GM23338 (cell line): ENCODE measurements around the gene CYBC1. TPM values are rescaled to one million over a fixed set of nuclear protein-coding genes. Genes with fewer than 3 reads are reported as not detected.

Experiments
- ATAC-seq: fragments of 200-7000 bp; cut with Tn5 transposase; 3 replicates; pipeline ENCODE4 v1.9.1; 2020
- DNase-seq: peaks from one replicate; pipeline ENCODE4 v3.0.0-alpha.2; 2015; ENCODE audit warnings: low spot score
- H2AFZ ChIP-seq: fragments of 200-600 bp; sonication (generic); 2 replicates; pipeline ENCODE4 v1.8.0; 2016; ENCODE audit warnings: antibody characterized with exemption, mild to moderate bottlenecking, moderate library complexity
- H3F3A ChIP-seq: fragments of 200-600 bp; sonication (generic); replicated peaks from 2 replicates; pipeline ENCODE4 v1.8.0; 2017; ENCODE audit warnings: antibody characterized with exemption, mixed run types, low read depth
- H3K27ac ChIP-seq: fragments of 200-600 bp; sonication (generic); 2 replicates; pipeline ENCODE4 v1.6.1; 2016; ENCODE audit warnings: low read depth
- H3K27me3 ChIP-seq: fragments of 200-600 bp; sonication (generic); 2 replicates; pipeline ENCODE4 v1.8.0; 2016; ENCODE audit warnings: mild to moderate bottlenecking, mixed run types, moderate library complexity; ENCODE audit not compliant: insufficient read depth
- H3K36me3 ChIP-seq: fragments of 200-600 bp; sonication (generic); 2 replicates; pipeline ENCODE4 v1.8.0; 2016; ENCODE audit warnings: mild to moderate bottlenecking; ENCODE audit not compliant: insufficient read depth
- H3K4me1 ChIP-seq: fragments of 200-600 bp; sonication (generic); 2 replicates; pipeline ENCODE4 v1.8.0; 2016; ENCODE audit warnings: mild to moderate bottlenecking, moderate library complexity; ENCODE audit not compliant: insufficient read depth
- H3K4me2 ChIP-seq: fragments of 200-600 bp; sonication (generic); 2 replicates; pipeline ENCODE4 v1.7.1; 2017; ENCODE audit warnings: mixed run types
- H3K4me3 ChIP-seq: fragments of 200-600 bp; sonication (generic); 2 replicates; pipeline ENCODE4 v1.6.1; 2016; ENCODE audit warnings: mixed run types
- H3K79me2 ChIP-seq: fragments of 200-600 bp; sonication (generic); replicated peaks from 2 replicates; pipeline ENCODE4 v1.8.0; 2017; ENCODE audit warnings: mild to moderate bottlenecking; ENCODE audit not compliant: insufficient read depth
- H3K9me2 ChIP-seq: fragments of 200-600 bp; sonication (generic); 2 replicates; pipeline ENCODE4 v1.8.0; 2017; ENCODE audit not compliant: insufficient read depth
- H4K20me1 ChIP-seq: fragments of 200-600 bp; sonication (generic); replicated peaks from 2 replicates; pipeline ENCODE4 v1.8.0; 2017; ENCODE audit warnings: mild to moderate bottlenecking; ENCODE audit not compliant: insufficient read depth
- H3K27ac Mint-ChIP-seq: 2 replicates; pipeline ENCODE4 v1.8.0; 2020; ENCODE audit warnings: inconsistent platforms, mild to moderate bottlenecking, moderate library complexity, mixed read lengths
- H3K27me3 Mint-ChIP-seq: 3 replicates; pipeline ENCODE4 v1.8.0; 2022; ENCODE audit warnings: low read depth, mild to moderate bottlenecking, moderate library complexity, mixed read lengths, inconsistent platforms; ENCODE audit not compliant: insufficient read depth, poor library complexity
- H3K36me3 Mint-ChIP-seq: 3 replicates; pipeline ENCODE4 v1.8.0; 2021; ENCODE audit warnings: low read depth, mild to moderate bottlenecking, inconsistent platforms, moderate library complexity, mixed read lengths
- H3K4me1 Mint-ChIP-seq: 3 replicates; pipeline ENCODE4 v1.8.0; 2020; ENCODE audit warnings: mild to moderate bottlenecking, inconsistent platforms, mixed read lengths
- H3K4me3 Mint-ChIP-seq: 3 replicates; pipeline ENCODE4 v1.8.0; 2021; ENCODE audit warnings: moderate library complexity, mild to moderate bottlenecking, inconsistent platforms, mixed read lengths
- H3K9me3 Mint-ChIP-seq: 3 replicates; pipeline ENCODE4 v1.8.0; 2020; ENCODE audit warnings: moderate library complexity, mild to moderate bottlenecking, inconsistent platforms, mixed read lengths
- CREB1 ChIP-seq: fragments of 250-450 bp; sonication (Bioruptor Pico); IDR thresholded peaks from 2 replicates; pipeline ENCODE4 v1.5.0; 2020; ENCODE audit warnings: low read depth, mild to moderate bottlenecking, moderate library complexity
- CTCF ChIP-seq, 2 experiments: fragments of 200-600 bp in 1 of 2; sonication (generic) in 1 of 2; conservative IDR thresholded peaks; 2 replicates each; pipeline versions ENCODE4 v1.5.1 to v1.6.1; 2016 to 2017; ENCODE audit warnings: antibody characterized with exemption in 2 of 2, low read depth in 2 of 2, mild to moderate bottlenecking in 2 of 2, moderate library complexity in 1 of 2
- ETS1 ChIP-seq: IDR thresholded peaks from 2 replicates; pipeline ENCODE4 v1.6.1; 2016; ENCODE audit warnings: antibody characterized with exemption
- EZH2 ChIP-seq: fragments of 200-600 bp; sonication (generic); IDR thresholded peaks from one replicate; pipeline ENCODE4 v1.8.0; 2017; ENCODE audit warnings: antibody characterized with exemption, mild to moderate bottlenecking, low read depth; ENCODE audit not compliant: unreplicated experiment
- EZH2phosphoT487 ChIP-seq: fragments of 200-600 bp; sonication (generic); IDR thresholded peaks from one replicate; pipeline ENCODE4 v1.8.1; 2018; ENCODE audit warnings: antibody characterized with exemption; ENCODE audit not compliant: unreplicated experiment
- JUNB ChIP-seq: IDR thresholded peaks from one replicate; pipeline ENCODE4 v1.6.1; 2016; ENCODE audit warnings: antibody characterized with exemption; ENCODE audit not compliant: unreplicated experiment
- NANOG ChIP-seq: IDR thresholded peaks from 2 replicates; pipeline ENCODE4 v1.6.1; 2016; ENCODE audit warnings: antibody characterized with exemption, borderline replicate concordance
- POLR2AphosphoS5 ChIP-seq: IDR thresholded peaks from 2 replicates; pipeline ENCODE4 v1.6.1; 2016; ENCODE audit warnings: antibody characterized with exemption, low read depth
- REST ChIP-seq: IDR thresholded peaks from one replicate; pipeline ENCODE4 v1.6.1; 2018; ENCODE audit warnings: antibody characterized with exemption; ENCODE audit not compliant: unreplicated experiment
- STAT1 ChIP-seq: IDR thresholded peaks from one replicate; pipeline ENCODE4 v1.6.1; 2016; ENCODE audit warnings: antibody characterized with exemption; ENCODE audit not compliant: unreplicated experiment
- ZNF114 ChIP-seq: fragments of 250-450 bp; sonication (Bioruptor Pico); IDR thresholded peaks from 2 replicates; pipeline ENCODE4 v1.5.0; 2020; ENCODE audit warnings: mild to moderate bottlenecking, moderate library complexity
- ZNF331 ChIP-seq: fragments of 250-450 bp; sonication (Bioruptor Pico); IDR thresholded peaks from 2 replicates; pipeline ENCODE4 v1.5.0; 2020; ENCODE audit warnings: low read depth, mild to moderate bottlenecking, moderate library complexity
- ZNF462 ChIP-seq: fragments of 250-450 bp; sonication (Bioruptor Pico); IDR thresholded peaks from 2 replicates; pipeline ENCODE4 v1.5.0; 2020; ENCODE audit warnings: mild to moderate bottlenecking, moderate library complexity
- polyA plus RNA-seq: library from polyadenylated mRNA; unstranded; fragments of >200 nt; fragmentation: Nextera tagmentation; extraction: Ambion mirVana; gene quantifications from 2 replicates; pipeline ENCODE4 v1.2.1, GENCODE V29; 2016
- total RNA-seq: library from RNA; depleted of rRNA; stranded (reverse); fragments of >200 nt; shearing (Covaris generic); gene quantifications from 2 replicates; pipeline ENCODE4 v1.2.3, GENCODE V29; 2014

The CYBC1 gene
- total and polyA plus RNA-seq, 2 experiments from 2014 or later = 24.7 to 72.4 TPM

GRCh38 chr17:82410014-82410716 is 40.4 kb downstream of the CYBC1 start:
- Histone ChIP-seq H4K20me1 (peaks cover 4% of the 10 kb centered on the region), H3F3A (no peaks in the 10 kb centered on the region; the same call in 1 of the 2 replicates), H3K27ac (no peak overlapping the region), H2AFZ (no peak overlapping the region), H3K4me3 (no peak overlapping the region), H3K4me2 (no peak overlapping the region), H3K36me3 (no peaks in the 10 kb centered on the region), H3K9me2 (no peaks in the 10 kb centered on the region), H3K79me2 (no peaks in the 10 kb centered on the region), H3K27me3 (no peaks in the 10 kb centered on the region), H3K4me1 (peaks cover 4% of the 10 kb centered on the region)
- Mint-ChIP-seq H3K27me3 (peaks cover 4% of the 10 kb centered on the region), H3K4me1 (peaks cover 5% of the 10 kb centered on the region), H3K27ac (no peak overlapping the region), H3K36me3 (no peaks in the 10 kb centered on the region), H3K4me3 (no peak overlapping the region), H3K9me3 (no peaks in the 10 kb centered on the region; the same call in 2 of the 3 replicates)
- TF ChIP-seq ZNF331 (no peak), JUNB (no peak), ZNF114 (no peak), ZNF462 (no peak), STAT1 (no peak), CREB1 (CRISPR knock-in tag) (no peak), NANOG (no peak), REST (no peak), POLR2AphosphoS5 (no peak), EZH2phosphoT487 (no peak), EZH2 (no peak), ETS1 (no peak), CTCF (conservative IDR thresholded peaks at IDR 0.05; ENCODE audit: low read depth in 2 of 2) (no peak)
- DNase-seq = no peak
- no peak for ATAC-seq
